NB4 (cell line): ENCODE results near the gene KRT80.
A peak's percentile ranks its signal among the peaks of the same experiment; 100 is the strongest.

Experiments used
- DNase-seq: peaks from one replicate; pipeline ENCODE4 v3.0.0; 2010; ENCODE audit warnings: low read depth
- H3K4me3 ChIP-seq: one replicate; pipeline ENCODE4 v1.5.1; 2011; ENCODE audit warnings: mild to moderate bottlenecking, low read depth, low read length, moderate library complexity
- MYC ChIP-seq: IDR thresholded peaks from 2 replicates; pipeline ENCODE4 v1.6.1; 2011; ENCODE audit warnings: low read depth, low read length
- POLR2A ChIP-seq: IDR thresholded peaks from 2 replicates; pipeline ENCODE4 v1.6.1; 2011; ENCODE audit warnings: mild to moderate bottlenecking; ENCODE audit not compliant: insufficient read length; ENCODE audit errors: extremely low read depth
- TF ChIP-seq, protein P1 (sequence below): IDR thresholded peaks from one replicate; pipeline ENCODE4 v1.5.1; 2012; ENCODE audit warnings: low read depth, low read length
- TF ChIP-seq, protein P2 (sequence below): IDR thresholded peaks from 2 replicates; pipeline ENCODE4 v1.6.1; 2011; ENCODE audit warnings: low read depth, low read length

The KRT80 gene

DNA sequence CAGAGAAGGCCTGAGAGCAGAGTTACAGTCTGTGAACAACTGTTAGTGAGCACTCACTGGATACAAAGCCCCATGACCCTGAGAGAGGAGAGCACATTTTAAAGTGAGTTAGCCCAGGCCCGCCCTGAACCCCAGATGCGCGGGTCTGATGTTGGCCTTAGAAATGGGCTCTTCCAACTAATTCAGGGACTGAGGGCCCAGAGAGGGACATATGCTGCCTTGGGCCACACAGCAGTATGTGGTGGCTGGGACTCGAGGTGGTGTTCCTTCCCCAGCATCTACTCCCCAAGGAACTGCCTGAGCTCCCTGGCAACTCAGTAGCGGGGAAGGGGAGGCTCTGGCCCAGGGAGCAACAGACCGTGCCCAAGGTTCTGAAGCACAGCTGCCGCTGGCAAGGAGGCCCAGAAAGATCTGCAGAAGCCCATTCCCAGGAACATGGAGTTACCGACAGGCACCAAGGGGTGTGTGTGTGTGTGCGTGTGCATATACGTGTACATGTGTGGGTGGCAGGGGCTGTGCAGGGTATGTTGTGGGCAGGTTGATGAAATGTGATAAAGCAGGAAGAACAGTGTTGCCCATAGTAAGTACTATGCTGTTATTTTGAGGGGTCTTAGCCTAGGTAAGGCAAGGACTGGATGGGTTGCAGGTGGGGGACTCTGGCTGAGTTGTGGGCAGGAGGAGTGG is 40.5 kb downstream of the KRT80 start:
- TF ChIP-seq, protein P1, sequence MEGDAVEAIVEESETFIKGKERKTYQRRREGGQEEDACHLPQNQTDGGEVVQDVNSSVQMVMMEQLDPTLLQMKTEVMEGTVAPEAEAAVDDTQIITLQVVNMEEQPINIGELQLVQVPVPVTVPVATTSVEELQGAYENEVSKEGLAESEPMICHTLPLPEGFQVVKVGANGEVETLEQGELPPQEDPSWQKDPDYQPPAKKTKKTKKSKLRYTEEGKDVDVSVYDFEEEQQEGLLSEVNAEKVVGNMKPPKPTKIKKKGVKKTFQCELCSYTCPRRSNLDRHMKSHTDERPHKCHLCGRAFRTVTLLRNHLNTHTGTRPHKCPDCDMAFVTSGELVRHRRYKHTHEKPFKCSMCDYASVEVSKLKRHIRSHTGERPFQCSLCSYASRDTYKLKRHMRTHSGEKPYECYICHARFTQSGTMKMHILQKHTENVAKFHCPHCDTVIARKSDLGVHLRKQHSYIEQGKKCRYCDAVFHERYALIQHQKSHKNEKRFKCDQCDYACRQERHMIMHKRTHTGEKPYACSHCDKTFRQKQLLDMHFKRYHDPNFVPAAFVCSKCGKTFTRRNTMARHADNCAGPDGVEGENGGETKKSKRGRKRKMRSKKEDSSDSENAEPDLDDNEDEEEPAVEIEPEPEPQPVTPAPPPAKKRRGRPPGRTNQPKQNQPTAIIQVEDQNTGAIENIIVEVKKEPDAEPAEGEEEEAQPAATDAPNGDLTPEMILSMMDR: no peak
- TF ChIP-seq MYC (no peak), POLR2A (no peak)
- TF ChIP-seq, protein P2, sequence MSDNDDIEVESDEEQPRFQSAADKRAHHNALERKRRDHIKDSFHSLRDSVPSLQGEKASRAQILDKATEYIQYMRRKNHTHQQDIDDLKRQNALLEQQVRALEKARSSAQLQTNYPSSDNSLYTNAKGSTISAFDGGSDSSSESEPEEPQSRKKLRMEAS: no peak
- H3K4me3 ChIP-seq: no peak overlapping the region
- no peak for DNase-seq

DNA sequence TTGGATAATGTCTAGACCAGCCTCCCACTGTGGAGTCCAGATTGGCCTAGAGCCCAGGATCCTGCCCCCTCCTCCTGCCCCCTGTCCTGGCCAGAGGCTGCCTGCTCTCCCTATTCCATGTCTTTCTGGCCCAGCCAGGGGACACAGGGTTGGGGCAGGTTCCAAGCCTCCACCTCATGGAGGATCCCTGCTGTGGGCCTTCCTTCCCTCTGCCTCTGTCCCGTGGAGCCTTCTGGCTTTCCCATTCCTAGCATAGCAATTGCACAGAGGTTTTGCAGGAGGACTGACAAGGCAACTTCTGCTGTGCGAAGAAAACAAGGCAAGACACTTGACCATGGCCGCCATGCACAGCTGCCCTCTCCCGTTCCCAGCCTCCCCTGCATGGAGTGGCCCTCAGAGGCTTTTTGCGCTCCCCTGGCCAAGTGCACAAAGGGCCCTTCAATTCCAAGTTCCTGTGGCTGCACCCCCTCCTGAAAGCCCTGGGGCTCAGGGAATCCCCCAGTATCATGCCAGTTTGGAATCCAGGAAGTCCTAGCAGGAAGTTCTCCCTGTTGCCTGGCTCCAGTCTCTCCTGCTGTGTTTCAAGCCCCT is 42.1 kb downstream of the KRT80 start:
- no peak overlapping the region for H3K4me3 ChIP-seq
- TF ChIP-seq POLR2A (no peak), MYC (no peak)
- TF ChIP-seq, protein P2: no peak
- TF ChIP-seq, protein P1: no peak
- no peak for DNase-seq

DNA sequence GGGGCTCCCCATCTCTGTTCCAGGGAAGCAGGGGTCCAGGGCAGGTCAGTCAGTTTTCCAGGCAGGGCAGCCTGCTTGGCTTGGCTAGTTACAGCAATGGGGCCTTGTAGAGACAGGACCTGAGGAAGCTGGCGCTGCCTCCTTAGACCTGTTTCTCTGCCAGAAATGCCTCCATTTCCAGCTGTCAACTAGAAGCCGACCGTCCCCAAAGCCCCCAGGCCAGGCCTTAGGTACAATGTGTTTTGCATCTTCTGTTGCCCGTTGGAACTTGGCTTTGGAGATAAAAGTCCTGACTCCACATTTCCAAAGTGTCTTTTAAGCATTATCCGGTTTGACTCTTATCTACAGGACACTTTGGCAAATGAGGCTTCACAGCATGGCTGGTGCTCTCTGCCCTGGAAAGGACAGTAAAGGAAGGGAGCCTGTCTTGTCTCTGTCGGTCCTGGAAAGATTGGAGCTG is 42.6 kb downstream of the KRT80 start:
- H3K4me3 ChIP-seq: no peak overlapping the region
- no peak for DNase-seq
- TF ChIP-seq MYC (no peak), POLR2A (no peak)
- TF ChIP-seq, protein P1: no peak
- TF ChIP-seq, protein P2: no peak

DNA sequence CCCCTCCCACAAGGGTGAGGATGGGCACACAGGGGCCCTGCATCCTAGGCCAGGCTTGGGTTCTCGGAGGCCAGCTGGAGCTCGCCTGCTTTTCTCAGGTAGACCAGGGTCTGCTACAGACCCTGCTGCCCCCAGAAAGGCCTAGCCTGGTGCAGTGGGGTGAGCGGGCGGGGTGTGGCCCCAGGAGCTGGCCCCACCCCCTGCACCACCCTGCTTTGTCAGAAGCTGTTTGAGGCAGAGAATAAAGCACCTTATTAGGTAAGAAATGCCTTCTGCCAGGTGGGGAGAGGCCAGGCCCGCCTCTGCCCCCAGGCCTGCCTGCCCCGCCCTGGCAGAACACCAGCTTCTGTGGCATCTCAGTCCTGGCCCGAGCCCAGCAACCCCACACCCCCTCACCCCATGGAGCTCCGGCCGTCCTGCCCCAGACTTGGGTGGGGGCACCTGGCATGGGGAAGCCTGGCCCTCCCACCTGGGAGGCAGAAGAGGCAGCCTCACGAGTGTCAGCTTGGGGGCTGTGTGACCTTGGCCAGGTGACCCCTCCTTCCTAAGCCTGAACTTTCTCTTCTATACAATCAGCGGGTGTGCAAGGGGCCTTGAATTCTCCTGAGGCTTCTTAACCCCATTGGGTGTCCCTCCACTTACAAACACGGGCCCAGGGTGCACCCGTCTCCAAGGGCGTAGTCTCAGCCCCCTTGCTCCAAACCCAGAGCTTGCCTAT is 43.2 kb downstream of the KRT80 start:
- TF ChIP-seq, protein P2: no peak
- TF ChIP-seq POLR2A (no peak), MYC (no peak)
- TF ChIP-seq, protein P1: no peak
- DNase-seq: no peak
- H3K4me3 ChIP-seq: no peak overlapping the region

DNA sequence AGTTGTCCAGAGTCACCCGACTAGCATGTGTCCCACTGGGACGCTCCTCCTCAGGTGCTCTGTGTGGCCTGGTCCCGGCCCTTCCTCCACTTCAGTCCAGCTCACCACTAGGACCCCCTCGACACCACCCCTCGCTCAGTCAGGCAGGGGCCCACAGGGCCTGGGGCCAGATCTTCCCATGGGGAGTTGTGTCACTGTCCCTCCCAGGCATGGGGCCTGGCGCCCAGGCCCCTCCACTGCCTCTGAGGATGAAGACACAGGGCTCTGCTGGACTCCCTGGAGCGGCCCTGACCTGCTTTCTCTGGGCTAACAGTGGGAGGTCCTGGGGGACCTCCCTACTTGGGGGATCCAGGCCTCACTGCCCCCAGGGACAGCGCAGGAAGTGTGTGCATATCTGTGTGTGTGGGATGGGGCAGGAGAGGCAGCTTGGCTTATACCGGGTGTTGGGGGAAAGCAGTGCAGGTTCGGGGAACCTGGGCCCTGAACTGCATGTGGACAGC is 43.8 kb downstream of the KRT80 start:
- TF ChIP-seq MYC: no peak
- TF ChIP-seq, protein P2: no peak
- TF ChIP-seq, protein P1: no peak
- no peak for TF ChIP-seq POLR2A
- DNase-seq: peak; percentile 67

More for the DNA sequence above, 43.8 kb downstream of the KRT80 start:
- H3K4me3 ChIP-seq: no peak overlapping the region
